A549 treated with GW870086 at 1 μM for 4 hours (cell line): ENCODE measurements around the gene LCMT2. TPM values are rescaled to one million over a fixed set of nuclear protein-coding genes. Genes with fewer than 3 reads are reported as not detected.

Experiments used
- total RNA-seq: library from RNA; stranded (reverse); fragments of 200-300 nt; extraction: Qiagen RNA extraction; gene quantifications from 5 replicates; pipeline ENCODE4 v1.2.3, GENCODE V29; 2022; ENCODE audit warnings: low read depth

LCMT2 gene, protein sequence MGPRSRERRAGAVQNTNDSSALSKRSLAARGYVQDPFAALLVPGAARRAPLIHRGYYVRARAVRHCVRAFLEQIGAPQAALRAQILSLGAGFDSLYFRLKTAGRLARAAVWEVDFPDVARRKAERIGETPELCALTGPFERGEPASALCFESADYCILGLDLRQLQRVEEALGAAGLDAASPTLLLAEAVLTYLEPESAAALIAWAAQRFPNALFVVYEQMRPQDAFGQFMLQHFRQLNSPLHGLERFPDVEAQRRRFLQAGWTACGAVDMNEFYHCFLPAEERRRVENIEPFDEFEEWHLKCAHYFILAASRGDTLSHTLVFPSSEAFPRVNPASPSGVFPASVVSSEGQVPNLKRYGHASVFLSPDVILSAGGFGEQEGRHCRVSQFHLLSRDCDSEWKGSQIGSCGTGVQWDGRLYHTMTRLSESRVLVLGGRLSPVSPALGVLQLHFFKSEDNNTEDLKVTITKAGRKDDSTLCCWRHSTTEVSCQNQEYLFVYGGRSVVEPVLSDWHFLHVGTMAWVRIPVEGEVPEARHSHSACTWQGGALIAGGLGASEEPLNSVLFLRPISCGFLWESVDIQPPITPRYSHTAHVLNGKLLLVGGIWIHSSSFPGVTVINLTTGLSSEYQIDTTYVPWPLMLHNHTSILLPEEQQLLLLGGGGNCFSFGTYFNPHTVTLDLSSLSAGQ
- 6.1 to 7.7 TPM (median 6.7 TPM) in 5 replicates for total RNA-seq

GRCh38 chr15:43329960-43330779, at the start of gene LCMT2:
LCMT2 (minus strand) TSS chr15:43330573; CDS start chr15:43330489, 84 bp downstream.

DNA sequence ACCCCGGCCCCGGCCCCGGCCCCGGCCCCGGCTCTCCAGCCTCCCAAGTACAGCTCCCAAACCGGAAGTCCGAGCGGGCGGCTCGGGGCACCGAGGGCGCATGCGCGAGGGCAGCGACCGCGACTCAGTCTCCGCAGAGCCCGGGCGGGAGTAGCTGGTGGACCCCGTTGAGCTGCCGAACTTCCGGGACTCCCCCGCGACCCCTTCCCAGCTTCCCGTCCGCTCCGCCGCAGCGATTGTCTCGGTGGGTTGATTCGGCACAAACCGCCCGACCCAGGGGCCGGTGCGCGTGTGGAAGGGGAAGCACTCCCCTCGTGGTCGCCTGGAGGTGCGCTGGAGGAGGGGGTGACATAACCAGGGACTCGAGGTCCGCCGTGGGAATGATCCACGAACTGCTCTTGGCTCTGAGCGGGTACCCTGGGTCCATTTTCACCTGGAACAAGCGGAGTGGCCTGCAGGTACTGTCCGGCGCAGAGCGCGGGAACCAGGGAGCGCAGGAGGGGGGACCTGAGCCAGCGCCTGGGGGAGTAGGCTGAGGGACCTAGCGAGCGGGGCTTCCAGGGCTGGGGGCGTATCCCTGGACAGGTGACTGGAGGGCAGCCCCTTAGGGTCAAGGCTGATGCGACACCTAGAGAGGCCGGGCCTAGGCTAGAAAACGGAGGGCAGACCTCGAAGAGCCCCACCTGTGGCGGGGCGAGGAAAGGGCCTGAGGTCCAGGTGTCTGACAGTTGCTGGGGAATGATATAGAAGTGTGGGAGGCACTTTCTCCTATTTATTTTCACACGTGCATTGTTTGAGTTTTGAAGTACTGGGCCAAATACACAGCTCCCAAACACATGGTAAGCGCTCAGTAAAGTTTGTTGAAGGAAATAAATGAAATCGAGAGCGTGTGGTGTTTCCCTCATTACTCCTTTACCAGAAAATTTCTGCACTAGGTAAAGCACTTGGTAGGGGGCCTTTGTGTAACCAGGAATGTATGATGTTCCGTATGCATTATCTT, 40.9 kb upstream of the LCMT2 start, which contains the start of the genes TUBGCP4 and ZSCAN29:
Gene TUBGCP4, plus strand, starts transcription at position 127 of the 1,000 bp plus-strand sequence. Its CDS starts 254 bp downstream, at position 381.
Gene ZSCAN29, minus strand, starts transcription at position 69 of the 1,000 bp plus-strand sequence. CDS start 1,130 bp downstream, outside the sequence.

DNA sequence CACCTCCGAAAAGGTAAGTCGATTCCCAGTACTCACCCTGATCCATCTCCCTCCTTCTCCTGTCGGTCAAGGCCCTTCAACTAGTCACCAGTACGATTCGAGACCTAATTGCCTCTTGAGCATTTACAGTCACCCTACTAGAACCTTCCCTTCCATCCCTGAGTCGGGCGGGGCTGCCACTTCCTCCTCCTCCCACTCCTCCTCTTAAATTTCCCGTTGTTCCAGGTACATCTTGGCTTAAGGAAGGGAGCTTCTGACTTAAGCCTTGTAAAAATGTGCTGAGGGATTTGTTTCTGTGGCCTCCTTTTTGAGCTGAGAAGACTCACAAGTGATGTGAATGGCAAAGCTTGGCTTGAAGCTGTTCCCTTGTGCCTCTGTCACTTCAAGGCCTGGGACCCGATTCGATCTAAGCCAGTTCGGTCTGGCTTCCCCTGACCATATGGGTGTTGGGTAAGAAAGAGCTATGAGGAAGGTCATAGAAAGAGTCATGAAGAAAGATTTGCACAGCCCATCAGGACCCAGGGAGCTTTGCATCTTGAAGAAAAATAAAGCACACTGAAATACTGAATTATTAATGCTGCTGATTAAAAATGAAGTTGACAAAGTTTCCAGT, 28.1 kb downstream of the LCMT2 start, which contains the start of gene TGM7:
Gene TGM7, minus strand, starts transcription at position 51 of the 613 bp plus-strand sequence.

Other genes with a start within 250 kb of the LCMT2 start
- gene UBR1, start 224.5 kb downstream of the LCMT2 start, total RNA-seq = 3.0 to 5.3 TPM (median 5.1 TPM) in 5 replicates
- 8.4 to 10.3 TPM (median 8.9 TPM) in 5 replicates for gene TMEM62, start 197.0 kb downstream of the LCMT2 start, total RNA-seq
- gene CCNDBP1, start 145.2 kb downstream of the LCMT2 start, total RNA-seq = 25.8 to 27.9 TPM (median 27.4 TPM) in 5 replicates
- not detected in 5 replicates for gene EPB42, start 109.6 kb downstream of the LCMT2 start, total RNA-seq
- gene TGM5, start 63.6 kb downstream of the LCMT2 start, total RNA-seq = not detected in 5 replicates
- not detected in 5 replicates for gene TGM7, start 28.3 kb downstream of the LCMT2 start, total RNA-seq
- 6.5 to 9.6 TPM (median 9.4 TPM) in 5 replicates for gene ZSCAN29, start 40.5 kb upstream of the LCMT2 start, total RNA-seq
- 4.5 to 6.8 TPM (median 5.0 TPM) in 5 replicates for gene TUBGCP4, start 40.5 kb upstream of the LCMT2 start, total RNA-seq
- 14.6 to 19.8 TPM (median 17.8 TPM) in 5 replicates for gene TP53BP1, start 162.6 kb upstream of the LCMT2 start, total RNA-seq
- gene MAP1A, start 187.0 kb upstream of the LCMT2 start, total RNA-seq = 0.59 to 0.85 TPM (median 0.71 TPM) in 5 replicates